ENCODE data around the gene FAM83C. TPM values are rescaled to one million over a fixed set of nuclear protein-coding genes. Genes with fewer than 3 reads are reported as not detected.

FAM83C gene
- total RNA-seq, 4 donors from 2014 or later, result not detected

GRCh38 chr20:35298264-35298663, 6.0 kb upstream of the FAM83C start:
- H3K4me1 ChIP-seq, result no peaks in the 10 kb centered on the region
- no peaks in the 10 kb centered on the region for H3K36me3 ChIP-seq
- DNase-seq, result no peak
- TF ChIP-seq, protein P1, sequence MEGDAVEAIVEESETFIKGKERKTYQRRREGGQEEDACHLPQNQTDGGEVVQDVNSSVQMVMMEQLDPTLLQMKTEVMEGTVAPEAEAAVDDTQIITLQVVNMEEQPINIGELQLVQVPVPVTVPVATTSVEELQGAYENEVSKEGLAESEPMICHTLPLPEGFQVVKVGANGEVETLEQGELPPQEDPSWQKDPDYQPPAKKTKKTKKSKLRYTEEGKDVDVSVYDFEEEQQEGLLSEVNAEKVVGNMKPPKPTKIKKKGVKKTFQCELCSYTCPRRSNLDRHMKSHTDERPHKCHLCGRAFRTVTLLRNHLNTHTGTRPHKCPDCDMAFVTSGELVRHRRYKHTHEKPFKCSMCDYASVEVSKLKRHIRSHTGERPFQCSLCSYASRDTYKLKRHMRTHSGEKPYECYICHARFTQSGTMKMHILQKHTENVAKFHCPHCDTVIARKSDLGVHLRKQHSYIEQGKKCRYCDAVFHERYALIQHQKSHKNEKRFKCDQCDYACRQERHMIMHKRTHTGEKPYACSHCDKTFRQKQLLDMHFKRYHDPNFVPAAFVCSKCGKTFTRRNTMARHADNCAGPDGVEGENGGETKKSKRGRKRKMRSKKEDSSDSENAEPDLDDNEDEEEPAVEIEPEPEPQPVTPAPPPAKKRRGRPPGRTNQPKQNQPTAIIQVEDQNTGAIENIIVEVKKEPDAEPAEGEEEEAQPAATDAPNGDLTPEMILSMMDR (IDR thresholded peaks at IDR 0.05), result no peak
- TF ChIP-seq POLR2A (IDR thresholded peaks at IDR 0.05), result no peak
- intact Hi-C loops (cut with DNase I; ENCODE audit: low total_unique reads), result no loop called here
- no peaks in the 10 kb centered on the region for H3K9me3 ChIP-seq
- no peak overlapping the region for H3K4me3 ChIP-seq
- no peak overlapping the region for H3K27ac ChIP-seq
- H3K27me3 ChIP-seq, result no peaks in the 10 kb centered on the region

- TF ChIP-seq, protein P1 (IDR thresholded peaks at IDR 0.05), result no peak
- TF ChIP-seq POLR2A (IDR thresholded peaks at IDR 0.05), result no peak
- no peaks in the 10 kb centered on the region for H3K9me3 ChIP-seq
- no peaks in the 10 kb centered on the region for H3K27me3 ChIP-seq
- intact Hi-C loops (cut with DNase I; ENCODE audit: low total_unique reads), result no loop called here
- no peak overlapping the region for H3K27ac ChIP-seq
- H3K36me3 ChIP-seq, result no peaks in the 10 kb centered on the region
- no peak overlapping the region for H3K4me3 ChIP-seq
- DNase-seq, result no peak
- H3K4me1 ChIP-seq, result no peaks in the 10 kb centered on the region
These were observed 5.5 kb upstream of the FAM83C start for GRCh38 chr20:35297740-35298139.

GRCh38 chr20:35297155-35297554, 4.9 kb upstream of the FAM83C start:
- H3K4me1 ChIP-seq, result no peaks in the 10 kb centered on the region
- no peak for DNase-seq
- no peaks in the 10 kb centered on the region for H3K9me3 ChIP-seq
- no peak overlapping the region for H3K27ac ChIP-seq
- H3K4me3 ChIP-seq, result no peak overlapping the region
- intact Hi-C loops (cut with DNase I; ENCODE audit: low total_unique reads), result no loop called here
- TF ChIP-seq, protein P1 (IDR thresholded peaks at IDR 0.05), result no peak
- no peak for TF ChIP-seq POLR2A (IDR thresholded peaks at IDR 0.05)
- no peaks in the 10 kb centered on the region for H3K36me3 ChIP-seq
- H3K27me3 ChIP-seq, result no peaks in the 10 kb centered on the region

GRCh38 chr20:35296101-35296554, 3.9 kb upstream of the FAM83C start:
- Histone ChIP-seq H3K4me3 (no peak overlapping the region), H3K4me1 (no peaks in the 10 kb centered on the region), H3K36me3 (no peaks in the 10 kb centered on the region), H3K27me3 (no peaks in the 10 kb centered on the region), H3K9me3 (no peaks in the 10 kb centered on the region), H3K27ac (no peak overlapping the region)
- DNase-seq, result no peak
- intact Hi-C loops (cut with DNase I; ENCODE audit: low total_unique reads), result no loop called here
- TF ChIP-seq POLR2A (IDR thresholded peaks at IDR 0.05), result no peak
- TF ChIP-seq, protein P1 (IDR thresholded peaks at IDR 0.05), result no peak

GRCh38 chr20:35295674-35296073, 3.4 kb upstream of the FAM83C start:
- Histone ChIP-seq H3K9me3 (no peaks in the 10 kb centered on the region), H3K27ac (no peak overlapping the region), H3K27me3 (no peaks in the 10 kb centered on the region), H3K4me1 (no peaks in the 10 kb centered on the region), H3K4me3 (no peak overlapping the region), H3K36me3 (no peaks in the 10 kb centered on the region)
- TF ChIP-seq POLR2A (IDR thresholded peaks at IDR 0.05), result no peak
- TF ChIP-seq, protein P1 (IDR thresholded peaks at IDR 0.05), result no peak
- intact Hi-C loops (cut with DNase I; ENCODE audit: low total_unique reads), result no loop called here
- no peak for DNase-seq

Data from uterus (tissue), 4 donors.